ENCODE results near the gene CDA. TPM values are rescaled to one million over a fixed set of nuclear protein-coding genes. Genes with fewer than 3 reads are reported as not detected.

Gene CDA
- total RNA-seq, 2 donors from 2014 or later: 0.92 to 3.0 TPM

DNA sequence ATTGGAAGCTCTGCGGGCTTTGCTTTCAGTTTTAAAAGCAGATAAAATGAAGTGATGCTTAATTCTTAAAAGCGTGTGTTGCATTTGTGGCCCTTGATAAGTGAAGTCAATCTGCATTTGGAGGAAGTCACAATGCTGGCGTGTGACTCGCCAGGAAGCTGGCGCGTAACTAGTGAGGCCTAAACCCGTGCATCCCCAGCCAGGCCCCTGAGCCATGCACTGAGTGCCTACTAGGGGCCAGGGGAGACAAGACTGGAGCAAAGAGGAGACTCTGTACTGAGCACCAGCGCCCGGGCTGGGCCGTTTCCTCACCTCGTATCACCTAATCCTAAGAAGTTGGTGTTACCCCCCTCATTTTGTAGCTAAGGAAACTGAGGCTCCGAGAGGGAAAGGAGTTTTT lies 76.8 kb downstream of the CDA start:
- TF ChIP-seq, protein P1, sequence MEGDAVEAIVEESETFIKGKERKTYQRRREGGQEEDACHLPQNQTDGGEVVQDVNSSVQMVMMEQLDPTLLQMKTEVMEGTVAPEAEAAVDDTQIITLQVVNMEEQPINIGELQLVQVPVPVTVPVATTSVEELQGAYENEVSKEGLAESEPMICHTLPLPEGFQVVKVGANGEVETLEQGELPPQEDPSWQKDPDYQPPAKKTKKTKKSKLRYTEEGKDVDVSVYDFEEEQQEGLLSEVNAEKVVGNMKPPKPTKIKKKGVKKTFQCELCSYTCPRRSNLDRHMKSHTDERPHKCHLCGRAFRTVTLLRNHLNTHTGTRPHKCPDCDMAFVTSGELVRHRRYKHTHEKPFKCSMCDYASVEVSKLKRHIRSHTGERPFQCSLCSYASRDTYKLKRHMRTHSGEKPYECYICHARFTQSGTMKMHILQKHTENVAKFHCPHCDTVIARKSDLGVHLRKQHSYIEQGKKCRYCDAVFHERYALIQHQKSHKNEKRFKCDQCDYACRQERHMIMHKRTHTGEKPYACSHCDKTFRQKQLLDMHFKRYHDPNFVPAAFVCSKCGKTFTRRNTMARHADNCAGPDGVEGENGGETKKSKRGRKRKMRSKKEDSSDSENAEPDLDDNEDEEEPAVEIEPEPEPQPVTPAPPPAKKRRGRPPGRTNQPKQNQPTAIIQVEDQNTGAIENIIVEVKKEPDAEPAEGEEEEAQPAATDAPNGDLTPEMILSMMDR (IDR thresholded peaks at IDR 0.05): no peak
- Histone ChIP-seq H3K4me1 (ENCODE audit: control insufficient read depth in 1 of 2, low read depth in 2 of 2) (peaks cover 0 to 10% of the 10 kb centered on the region in 2 donors), H3K4me3 (no peak overlapping the region), H3K9me3 (no peaks in the 10 kb centered on the region), H3K27me3 (replicated peaks; ENCODE audit: insufficient read depth) (no peaks in the 10 kb centered on the region), H3K27ac (no peak overlapping the region), H3K36me3 (no peaks in the 10 kb centered on the region)
- no peak for DNase-seq (ENCODE audit: low spot score)
- ATAC-seq (ENCODE audit: insufficient number of reproducible peaks, low FRiP score, low read depth): no peak

DNA sequence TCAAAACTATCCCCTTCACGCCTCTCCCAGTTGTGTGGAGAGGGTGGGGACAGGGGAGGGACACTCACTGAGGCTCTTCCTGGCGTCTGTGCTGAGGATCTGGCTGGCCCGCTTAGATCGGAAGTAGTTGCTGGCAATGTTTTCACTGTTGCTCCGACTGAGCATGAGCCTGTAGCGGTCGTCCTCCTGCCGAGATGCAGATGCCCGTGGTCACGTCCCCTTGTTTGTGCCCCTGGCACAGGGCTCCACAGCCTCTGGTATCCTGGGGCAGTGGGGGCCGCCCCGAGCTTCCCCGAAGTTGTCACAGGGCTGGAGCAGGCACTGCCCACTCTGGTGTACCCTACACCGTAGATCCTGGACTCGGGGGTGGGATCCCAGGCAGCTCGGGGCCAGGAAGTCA lies 77.2 kb downstream of the CDA start:
- no peak for ATAC-seq (ENCODE audit: insufficient number of reproducible peaks, low FRiP score, low read depth)
- no peaks in the 10 kb centered on the region for H3K36me3 ChIP-seq
- no peaks in the 10 kb centered on the region for H3K9me3 ChIP-seq
- H3K27ac ChIP-seq: no peak overlapping the region
- TF ChIP-seq, protein P1 (IDR thresholded peaks at IDR 0.05): no peak
- peaks cover 0 to 9% of the 10 kb centered on the region in 2 donors for H3K4me1 ChIP-seq (ENCODE audit: control insufficient read depth in 1 of 2, low read depth in 2 of 2)
- H3K27me3 ChIP-seq (replicated peaks; ENCODE audit: insufficient read depth): no peaks in the 10 kb centered on the region
- H3K4me3 ChIP-seq: no peak overlapping the region
- DNase-seq (ENCODE audit: low spot score): no peak

DNA sequence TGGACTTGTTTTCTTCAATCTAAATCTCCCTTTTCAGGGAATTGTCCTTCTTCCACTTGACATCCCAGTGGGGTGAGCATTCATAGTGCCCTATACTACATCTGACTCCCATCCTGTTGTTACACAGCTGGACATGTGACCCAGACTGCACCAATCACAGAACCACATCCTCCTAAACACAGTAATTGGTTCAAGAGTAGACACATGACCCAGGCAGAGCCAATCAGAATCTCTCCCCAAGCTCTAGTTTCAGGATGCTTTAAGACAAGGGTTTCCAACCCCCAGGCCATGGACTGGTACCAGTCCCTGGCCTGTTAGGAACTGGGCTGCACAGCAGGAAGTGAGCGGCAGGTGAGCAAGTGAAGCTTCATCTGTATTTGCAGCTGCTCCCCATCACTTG lies 77.9 kb downstream of the CDA start:
- TF ChIP-seq, protein P1 (IDR thresholded peaks at IDR 0.05): no peak
- no peaks in the 10 kb centered on the region for H3K36me3 ChIP-seq
- no peak overlapping the region for H3K4me3 ChIP-seq
- H3K27ac ChIP-seq: no peak overlapping the region
- DNase-seq (ENCODE audit: low spot score) (no peak), ATAC-seq (ENCODE audit: insufficient number of reproducible peaks, low FRiP score, low read depth) (no peak)
- H3K4me1 ChIP-seq (ENCODE audit: control insufficient read depth in 1 of 2, low read depth in 2 of 2): peaks cover 0 to 8% of the 10 kb centered on the region in 2 donors
- H3K27me3 ChIP-seq (replicated peaks; ENCODE audit: insufficient read depth): no peaks in the 10 kb centered on the region
- H3K9me3 ChIP-seq: no peaks in the 10 kb centered on the region

Other genes with a start within 250 kb of the CDA start
- 10 to 100 TPM in 1 of 2 donors, 1 to 10 TPM in 1; 7.3 to 15.9 TPM for gene CAMK2N1, start 102.9 kb upstream of the CDA start, total RNA-seq
- gene MUL1, start 80.9 kb upstream of the CDA start, total RNA-seq: 10 to 100 TPM; 27.2 to 41.8 TPM
- 1 to 10 TPM in 1 of 2 donors, under 1 TPM in 1; 0.27 to 3.0 TPM for gene FAM43B, start 36.5 kb upstream of the CDA start, total RNA-seq
- 100 to 1,000 TPM in 1 of 2 donors, 10 to 100 TPM in 1; 88.4 to 140 TPM for gene PINK1, start 44.4 kb downstream of the CDA start, total RNA-seq
- 100 to 1,000 TPM; 138 to 160 TPM for gene DDOST, start 72.3 kb downstream of the CDA start, total RNA-seq
- gene KIF17, start 128.9 kb downstream of the CDA start, total RNA-seq: 1 to 10 TPM in 1 of 2 donors, under 1 TPM in 1; 0.68 to 3.2 TPM
- under 1 TPM in 1 of 2 donors, not detected in 1; 0.41 TPM for gene SH2D5, start 143.6 kb downstream of the CDA start, total RNA-seq
- gene HP1BP3, start 198.2 kb downstream of the CDA start, total RNA-seq: 100 to 1,000 TPM; 186 to 189 TPM